NCI-H1417 treated with DMSO at 0.1 percent for 48 hours (cell line): ENCODE measurements around the gene IL21R.

Source experiments
- DNase-seq: peaks from one replicate; lab custom pipeline; 2025; lab: John Stamatoyannopoulos, UW

The IL21R gene

GRCh38 chr16:27401768-27402568 is at the start of gene IL21R:
IL21R (plus strand) TSS chr16:27402174; CDS start chr16:27430072, 27,898 bp downstream.
- DNase-seq, result no peak

GRCh38 chr16:27353853-27354252 is 48.1 kb upstream of the IL21R start:
- DNase-seq, result no peak

GRCh38 chr16:27355610-27356009 is 46.4 kb upstream of the IL21R start:
- DNase-seq, result no peak

DNA sequence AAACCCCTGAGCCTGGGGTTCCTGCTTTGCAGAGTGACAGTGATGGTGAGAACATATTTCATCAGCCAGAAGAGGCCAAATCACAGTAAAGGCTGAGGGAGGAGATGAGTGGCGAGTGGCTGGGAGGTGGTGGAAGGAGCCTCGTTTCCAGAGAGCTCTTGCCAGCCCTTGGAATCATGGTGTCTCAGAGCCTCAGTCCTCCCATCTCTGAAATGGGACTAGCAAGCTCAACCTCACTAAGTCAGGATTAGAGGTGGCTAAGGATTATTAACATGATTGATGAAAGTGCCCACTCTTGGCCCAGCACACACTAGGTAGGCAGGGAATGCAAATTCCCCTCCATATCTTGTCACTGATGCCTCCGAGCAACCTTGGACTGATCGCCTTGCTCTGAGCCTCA is 45.2 kb upstream of the IL21R start:
- no peak for DNase-seq

- DNase-seq, result no peak
These were observed 42.9 kb upstream of the IL21R start for GRCh38 chr16:27359051-27359450.

GRCh38 chr16:27359615-27360014 is 42.4 kb upstream of the IL21R start:
- no peak for DNase-seq

DNA sequence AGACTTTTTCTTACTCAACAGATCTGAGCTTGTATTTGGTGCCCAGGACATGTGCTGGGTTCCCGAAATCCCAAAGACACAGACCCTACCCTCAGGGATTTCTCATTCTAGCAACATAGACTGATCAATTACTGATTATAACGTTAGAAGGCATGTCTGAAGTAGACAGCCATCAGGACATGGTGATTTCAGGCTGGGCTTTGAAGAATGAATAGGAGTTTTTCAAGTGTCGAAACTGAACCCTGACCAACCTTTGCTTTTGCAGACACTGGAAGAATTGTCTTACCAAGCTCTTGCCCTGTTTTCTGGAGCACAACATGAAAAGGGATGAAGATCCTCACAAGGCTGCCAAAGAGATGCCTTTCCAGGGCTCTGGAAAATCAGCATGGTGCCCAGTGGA is 40.0 kb upstream of the IL21R start:
- no peak for DNase-seq

- no peak for DNase-seq
These were observed 39.3 kb upstream of the IL21R start for GRCh38 chr16:27362570-27363245.

- DNase-seq, result no peak
These were observed 38.7 kb upstream of the IL21R start for GRCh38 chr16:27363246-27363632.

GRCh38 chr16:27363797-27364196 is 38.2 kb upstream of the IL21R start:
- no peak for DNase-seq

GRCh38 chr16:27364493-27365141 is 37.4 kb upstream of the IL21R start:
- DNase-seq, result no peak

GRCh38 chr16:27365142-27366089 is 36.6 kb upstream of the IL21R start:
- DNase-seq, result no peak

GRCh38 chr16:27366687-27367460 is 35.1 kb upstream of the IL21R start:
- no peak for DNase-seq

- no peak for DNase-seq
These were observed 34.3 kb upstream of the IL21R start for GRCh38 chr16:27367461-27368357.

DNA sequence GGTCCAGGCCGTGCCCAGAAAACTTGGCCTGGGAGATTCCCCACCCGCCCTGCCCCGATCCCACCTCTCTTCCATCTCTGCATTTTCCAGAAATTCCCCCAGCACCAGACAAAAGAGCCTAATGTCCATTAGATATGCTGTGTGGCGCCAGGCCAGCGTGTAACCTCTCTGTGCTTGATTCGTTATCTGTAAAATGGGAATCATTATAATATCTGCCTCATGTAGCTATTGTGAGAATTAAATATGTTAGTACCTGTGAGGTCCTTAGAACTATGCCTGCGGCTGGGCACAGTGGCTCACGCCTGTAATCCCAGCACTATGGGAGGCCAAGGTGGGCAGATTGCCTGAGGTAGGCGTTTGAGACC is 33.6 kb upstream of the IL21R start:
- DNase-seq, result no peak

GRCh38 chr16:27369806-27370205 is 32.2 kb upstream of the IL21R start:
- no peak for DNase-seq

- no peak for DNase-seq
These were observed 31.7 kb upstream of the IL21R start for GRCh38 chr16:27370318-27370717.

DNA sequence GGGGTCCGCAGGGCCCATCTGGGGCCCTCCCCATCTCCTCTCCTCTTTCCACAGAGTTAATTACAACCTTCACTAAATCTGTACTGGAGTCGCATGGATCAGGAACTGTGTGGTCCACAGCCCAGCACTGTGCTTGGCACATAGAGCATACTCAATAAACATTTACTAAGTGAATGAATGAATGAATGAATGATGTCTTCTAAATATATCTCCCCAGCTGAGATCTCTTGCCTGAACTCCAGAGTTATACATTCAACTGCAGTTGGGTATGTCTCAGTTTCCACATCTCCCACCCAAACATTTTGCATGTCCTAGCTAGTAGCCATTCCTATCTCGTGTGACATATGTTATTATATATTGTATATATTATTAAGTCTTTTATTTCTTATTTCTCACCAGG is 28.7 kb upstream of the IL21R start:
- no peak for DNase-seq

GRCh38 chr16:27374221-27374803 is 27.7 kb upstream of the IL21R start:
- DNase-seq, result no peak
